OCI-LY3 (cell line): ENCODE measurements around the gene ACER2.

Experiments
- H2AFZ ChIP-seq: fragments of 200-600, 300-600 bp; shearing (Covaris generic); 2 replicates; pipeline ENCODE4 v1.6.0; 2014; ENCODE audit warnings: antibody characterized with exemption, low read depth, low read length
- H3K27ac ChIP-seq: fragments of 200-600, 300-600 bp; sonication (generic); 2 replicates; pipeline ENCODE4 v1.5.1; 2014; ENCODE audit warnings: mild to moderate bottlenecking, low read length, moderate library complexity, mixed read lengths
- H3K27me3 ChIP-seq: fragments of 200-600, 300-600 bp; sonication (generic); 2 replicates; pipeline ENCODE4 v1.6.1; 2014; ENCODE audit warnings: low read depth, low read length, mixed read lengths
- H3K36me3 ChIP-seq: fragments of 200-600, 300-600 bp; sonication (generic); replicated peaks from 2 replicates; pipeline ENCODE3; 2014; ENCODE audit warnings: low read depth, low read length, mixed read lengths
- H3K4me1 ChIP-seq: fragments of 300-600, 200-600 bp; sonication (generic); 2 replicates; pipeline ENCODE4 v1.6.1; 2014; ENCODE audit warnings: low read length, mixed read lengths
- H3K4me2 ChIP-seq: fragments of 200-600, 300-600 bp; sonication (generic); 2 replicates; pipeline ENCODE4 v1.6.1; 2014; ENCODE audit warnings: low read length, mixed read lengths
- H3K4me3 ChIP-seq: fragments of 300-600, 200-600 bp; sonication (generic); 2 replicates; pipeline ENCODE4 v1.5.1; 2014; ENCODE audit warnings: antibody characterized with exemption, mild to moderate bottlenecking, low read length, moderate library complexity
- H3K79me2 ChIP-seq: fragments of 300-600, 200-600 bp; shearing (Covaris generic); 2 replicates; pipeline ENCODE4 v1.6.1; 2014; ENCODE audit warnings: mild to moderate bottlenecking, low read length, mixed read lengths
- H3K9ac ChIP-seq: fragments of 300-600, 200-600 bp; shearing (Covaris generic); 2 replicates; pipeline ENCODE4 v1.6.0; 2014; ENCODE audit warnings: mild to moderate bottlenecking, low read length, moderate library complexity
- H3K9me3 ChIP-seq: fragments of 200-600, 300-600 bp; shearing (Covaris generic); 2 replicates; pipeline ENCODE4 v1.6.1; 2014; ENCODE audit warnings: low read length, mixed read lengths; ENCODE audit not compliant: insufficient read depth
- H4K20me1 ChIP-seq: fragments of 200-600, 300-600 bp; sonication (generic); 2 replicates; pipeline ENCODE4 v1.6.1; 2016; ENCODE audit warnings: low read length, mixed read lengths; ENCODE audit not compliant: insufficient read depth
- EZH2phosphoT487 ChIP-seq: fragments of 200-600 bp; shearing (Covaris generic); IDR thresholded peaks from 2 replicates; pipeline ENCODE4 v1.6.1; 2018; ENCODE audit warnings: antibody characterized with exemption, mixed run types, low read depth
- TF ChIP-seq, protein P1 (sequence below): fragments of 200-600, 300-600 bp; sonication (generic); IDR thresholded peaks from 2 replicates; pipeline ENCODE4 v1.5.1; 2014; ENCODE audit warnings: antibody characterized with exemption, low read length, low read depth

Gene ACER2

DNA sequence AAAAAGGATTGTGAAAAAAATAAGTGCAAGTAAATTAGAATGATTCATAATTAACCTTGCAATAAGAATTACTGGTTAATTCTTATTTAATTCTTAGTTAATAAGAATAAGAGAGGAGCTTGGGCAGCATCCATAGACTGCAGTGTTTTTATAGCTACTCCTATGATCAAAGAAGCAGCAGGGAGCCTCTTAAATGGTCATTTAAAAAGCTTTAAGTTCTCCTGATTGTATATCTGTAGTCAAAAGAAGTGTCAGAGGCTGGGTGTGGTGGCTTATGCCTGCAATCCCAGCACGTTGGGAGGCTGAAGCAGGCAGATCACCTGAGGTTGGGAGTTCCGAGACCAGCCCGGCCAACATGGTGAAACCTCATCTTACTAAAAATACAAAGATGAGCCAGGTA, 14.4 kb downstream of the ACER2 start:
- no peak overlapping the region for H3K4me3 ChIP-seq
- H3K27me3 ChIP-seq, result no peaks in the 10 kb centered on the region
- H3K9me3 ChIP-seq, result no peaks in the 10 kb centered on the region
- H3K27ac ChIP-seq, result no peak overlapping the region
- no peak overlapping the region for H2AFZ ChIP-seq
- H3K36me3 ChIP-seq, result no peaks in the 10 kb centered on the region
- H3K4me2 ChIP-seq, result no peak overlapping the region
- H3K9ac ChIP-seq, result no peak overlapping the region
- H4K20me1 ChIP-seq, result no peaks in the 10 kb centered on the region
- H3K4me1 ChIP-seq, result no peaks in the 10 kb centered on the region
- TF ChIP-seq EZH2phosphoT487, result no peak
- TF ChIP-seq, protein P1, sequence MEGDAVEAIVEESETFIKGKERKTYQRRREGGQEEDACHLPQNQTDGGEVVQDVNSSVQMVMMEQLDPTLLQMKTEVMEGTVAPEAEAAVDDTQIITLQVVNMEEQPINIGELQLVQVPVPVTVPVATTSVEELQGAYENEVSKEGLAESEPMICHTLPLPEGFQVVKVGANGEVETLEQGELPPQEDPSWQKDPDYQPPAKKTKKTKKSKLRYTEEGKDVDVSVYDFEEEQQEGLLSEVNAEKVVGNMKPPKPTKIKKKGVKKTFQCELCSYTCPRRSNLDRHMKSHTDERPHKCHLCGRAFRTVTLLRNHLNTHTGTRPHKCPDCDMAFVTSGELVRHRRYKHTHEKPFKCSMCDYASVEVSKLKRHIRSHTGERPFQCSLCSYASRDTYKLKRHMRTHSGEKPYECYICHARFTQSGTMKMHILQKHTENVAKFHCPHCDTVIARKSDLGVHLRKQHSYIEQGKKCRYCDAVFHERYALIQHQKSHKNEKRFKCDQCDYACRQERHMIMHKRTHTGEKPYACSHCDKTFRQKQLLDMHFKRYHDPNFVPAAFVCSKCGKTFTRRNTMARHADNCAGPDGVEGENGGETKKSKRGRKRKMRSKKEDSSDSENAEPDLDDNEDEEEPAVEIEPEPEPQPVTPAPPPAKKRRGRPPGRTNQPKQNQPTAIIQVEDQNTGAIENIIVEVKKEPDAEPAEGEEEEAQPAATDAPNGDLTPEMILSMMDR, result no peak
- H3K79me2 ChIP-seq, result no peaks in the 10 kb centered on the region

DNA sequence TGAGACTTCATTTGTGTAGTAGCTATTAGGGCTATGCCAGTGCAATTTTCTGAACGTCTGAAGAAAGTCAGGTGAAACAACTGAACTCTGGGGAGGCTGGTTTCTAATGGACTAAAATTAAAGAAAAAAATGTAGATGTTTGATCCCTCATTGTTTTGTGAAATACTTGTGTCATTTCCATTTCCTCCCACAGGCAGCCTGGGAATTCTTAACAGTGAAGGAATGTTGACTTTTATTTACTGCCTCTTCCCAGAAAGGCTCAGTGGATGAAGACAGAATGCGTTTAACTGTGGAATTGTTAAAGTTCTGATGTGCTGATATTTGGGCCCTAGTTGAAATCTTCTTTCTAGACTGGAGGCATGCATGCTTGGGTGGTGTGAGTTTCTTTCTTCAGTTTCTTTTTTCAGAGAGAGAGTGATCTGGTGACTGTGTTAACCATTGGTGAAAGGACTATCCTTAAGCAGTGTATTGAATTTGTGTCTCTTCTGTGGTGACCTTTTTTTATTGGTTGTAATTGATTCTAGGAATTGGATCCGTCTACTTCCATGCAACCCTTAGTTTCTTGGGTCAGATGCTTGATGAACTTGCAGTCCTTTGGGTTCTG, 15.5 kb downstream of the ACER2 start:
- TF ChIP-seq EZH2phosphoT487, result no peak
- TF ChIP-seq, protein P1, result no peak
- Histone ChIP-seq H3K4me3 (no peak overlapping the region), H3K36me3 (no peaks in the 10 kb centered on the region), H3K4me2 (no peak overlapping the region), H2AFZ (no peak overlapping the region), H3K27ac (no peak overlapping the region), H3K27me3 (no peaks in the 10 kb centered on the region), H3K79me2 (no peaks in the 10 kb centered on the region), H3K9ac (no peak overlapping the region), H4K20me1 (no peaks in the 10 kb centered on the region), H3K4me1 (no peaks in the 10 kb centered on the region), H3K9me3 (no peaks in the 10 kb centered on the region)

DNA sequence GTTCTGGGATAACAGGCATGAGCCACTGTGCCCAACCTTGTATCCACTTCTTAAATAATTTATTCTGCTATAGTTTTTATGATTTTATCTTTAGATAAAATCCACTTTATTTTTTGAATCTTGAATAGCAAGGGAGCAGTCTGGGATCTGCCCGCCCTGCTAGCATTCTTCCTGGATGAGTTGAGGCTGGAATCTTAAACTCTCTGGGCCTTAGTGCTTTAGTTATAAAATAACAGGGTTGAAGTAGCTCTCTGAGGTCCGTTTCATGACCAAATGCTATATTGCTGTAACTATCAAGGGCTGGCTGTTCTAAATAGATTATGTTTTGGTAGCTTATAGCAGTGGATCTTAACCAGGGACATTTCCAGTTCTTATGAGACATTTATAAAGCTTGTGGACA, 20.8 kb downstream of the ACER2 start:
- H3K27me3 ChIP-seq, result no peaks in the 10 kb centered on the region
- H3K4me2 ChIP-seq, result no peak overlapping the region
- no peak overlapping the region for H3K27ac ChIP-seq
- no peaks in the 10 kb centered on the region for H3K9me3 ChIP-seq
- no peaks in the 10 kb centered on the region for H4K20me1 ChIP-seq
- no peak overlapping the region for H3K4me3 ChIP-seq
- TF ChIP-seq, protein P1, result no peak
- TF ChIP-seq EZH2phosphoT487, result no peak
- H2AFZ ChIP-seq, result no peak overlapping the region
- no peaks in the 10 kb centered on the region for H3K4me1 ChIP-seq
- H3K79me2 ChIP-seq, result no peaks in the 10 kb centered on the region
- H3K9ac ChIP-seq, result no peak overlapping the region
- H3K36me3 ChIP-seq, result no peaks in the 10 kb centered on the region

DNA sequence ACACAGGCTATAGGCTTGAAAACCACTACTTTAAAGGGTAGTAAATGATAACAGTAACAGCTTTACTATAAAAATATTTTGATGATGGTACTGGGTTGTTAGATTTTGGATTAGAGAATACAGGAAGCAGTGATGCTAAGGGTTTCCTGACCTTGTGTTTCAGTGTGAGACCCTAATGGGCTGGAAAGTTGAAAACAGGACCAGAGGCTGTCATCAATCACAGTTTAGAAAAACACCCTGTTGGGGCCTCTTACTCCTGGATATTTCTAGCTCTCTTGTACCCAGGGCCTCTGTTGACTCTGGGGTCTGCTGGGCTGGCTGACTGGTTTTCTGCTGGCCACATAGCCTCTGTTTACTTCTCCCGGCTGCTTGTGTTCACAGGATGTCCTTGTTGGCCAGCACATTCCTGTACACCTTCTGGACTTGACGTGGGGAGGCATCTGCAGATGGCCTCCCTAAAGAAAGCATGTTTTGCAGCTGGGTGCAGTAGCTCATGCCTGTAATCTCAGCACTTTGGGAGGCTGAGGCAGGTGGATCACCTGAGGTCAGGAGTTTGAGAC, 21.5 kb downstream of the ACER2 start:
- Histone ChIP-seq H3K27me3 (no peaks in the 10 kb centered on the region), H3K9me3 (no peaks in the 10 kb centered on the region), H4K20me1 (no peaks in the 10 kb centered on the region), H3K4me2 (no peak overlapping the region), H3K36me3 (no peaks in the 10 kb centered on the region), H3K79me2 (no peaks in the 10 kb centered on the region), H2AFZ (no peak overlapping the region), H3K4me1 (no peaks in the 10 kb centered on the region), H3K27ac (no peak overlapping the region), H3K9ac (no peak overlapping the region), H3K4me3 (no peak overlapping the region)
- no peak for TF ChIP-seq EZH2phosphoT487
- TF ChIP-seq, protein P1, result no peak
